Vagina (tissue), 2 donors: ENCODE results near the gene SPATA25. TPM values are rescaled to one million over a fixed set of nuclear protein-coding genes. Genes with fewer than 3 reads are reported as not detected.

Source experiments
- DNase-seq, 2 donors: peaks; one replicate each; pipeline ENCODE4 v3.0.0-alpha.2; 2017; ENCODE audit errors: extremely low spot score in 2 of 2
- H3K27ac ChIP-seq: fragments of 200-600 bp; sonication (generic); one replicate; pipeline ENCODE4 v1.5.1; 2019
- H3K27me3 ChIP-seq: fragments of 200-600 bp; sonication (generic); one replicate; pipeline ENCODE4 v1.5.1; 2019
- H3K36me3 ChIP-seq, 2 donors: fragments of 200-600 bp; sonication (generic); one replicate each; pipeline ENCODE4 v1.5.1; 2017 to 2019
- H3K4me1 ChIP-seq: fragments of 200-600 bp; sonication (generic); one replicate; pipeline ENCODE4 v1.5.1; 2019
- H3K4me3 ChIP-seq, 2 donors: fragments of 200-600 bp; sonication (generic); 1 replicate in 1 of 2; 2 replicates in 1 of 2; pipeline ENCODE4 v1.5.1; 2016 to 2019
- H3K9me3 ChIP-seq: fragments of 200-600 bp; sonication (generic); one replicate; pipeline ENCODE4 v1.5.1; 2019
- CTCF ChIP-seq, 3 experiments: fragments of 450-650 bp in 2 of 3; fragments of 200-600 bp in 1 of 3; sonication (generic) in 1 of 3; IDR thresholded peaks; one replicate each; pipeline ENCODE4 v1.5.1; 2017 to 2019; ENCODE audit warnings: antibody characterized with exemption in 3 of 3, mild to moderate bottlenecking in 2 of 3, moderate library complexity in 2 of 3
- POLR2A ChIP-seq, 2 donors: fragments of 450-650 bp; IDR thresholded peaks; one replicate each; pipeline ENCODE4 v1.6.1; 2017; ENCODE audit warnings: antibody characterized with exemption in 2 of 2, mild to moderate bottlenecking in 2 of 2, moderate library complexity in 2 of 2
- POLR2AphosphoS5 ChIP-seq, 2 donors: sonication (generic); formaldehyde crosslinking; IDR thresholded peaks; one replicate each; pipeline ENCODE4 v1.9.0; 2017; ENCODE audit warnings: antibody characterized with exemption in 2 of 2, mild to moderate bottlenecking in 2 of 2, low read depth in 1 of 2; ENCODE audit not compliant: insufficient read depth in 1 of 2
- intact Hi-C: fragments of 100-400 bp; cut with DNase I; formaldehyde crosslinking; loops from one replicate; pipeline ENCODE4 v1.15.1; 2023
- total RNA-seq: library from RNA; depleted of rRNA; stranded (reverse); fragments of >200 nt; gene quantifications from one replicate; pipeline ENCODE4 v1.2.3, GENCODE V29; 2016

The SPATA25 gene
- total RNA-seq, 1 donor from 2014 or later, result 7.1 TPM

GRCh38 chr20:45924391-45925261, 37.2 kb upstream of the SPATA25 start:
- H3K27ac ChIP-seq, result peak overlapping the region; percentile 83
- DNase-seq, result no peak
- H3K27me3 ChIP-seq, result no peaks in the 10 kb centered on the region
- H3K4me3 ChIP-seq, result peak overlapping the region; percentile 2 to 22
- H3K4me1 ChIP-seq, result peaks cover 29% of the 10 kb centered on the region
- TF ChIP-seq CTCF (IDR thresholded peaks at IDR 0.05) (no peak), POLR2AphosphoS5 (IDR thresholded peaks at IDR 0.05; ENCODE audit: insufficient read depth in 1 of 2, low read depth in 1 of 2) (peak in 1 of 2 donors; percentile 50)
- no peaks in the 10 kb centered on the region for H3K36me3 ChIP-seq
- intact Hi-C loops, result no loop called here
- no peaks in the 10 kb centered on the region for H3K9me3 ChIP-seq

GRCh38 chr20:45921337-45922189, 34.1 kb upstream of the SPATA25 start:
- H3K36me3 ChIP-seq, result no peaks in the 10 kb centered on the region
- DNase-seq, result no peak
- no peaks in the 10 kb centered on the region for H3K27me3 ChIP-seq
- no peak overlapping the region for H3K4me3 ChIP-seq
- no peak overlapping the region for H3K27ac ChIP-seq
- intact Hi-C loops, result no loop called here
- peaks cover 48% of the 10 kb centered on the region for H3K4me1 ChIP-seq
- TF ChIP-seq CTCF (IDR thresholded peaks at IDR 0.05) (no peak), POLR2A (IDR thresholded peaks at IDR 0.05) (no peak), POLR2AphosphoS5 (IDR thresholded peaks at IDR 0.05; ENCODE audit: insufficient read depth in 1 of 2, low read depth in 1 of 2) (no peak)
- no peaks in the 10 kb centered on the region for H3K9me3 ChIP-seq

- Histone ChIP-seq H3K27me3 (no peaks in the 10 kb centered on the region), H3K4me3 (no peak overlapping the region), H3K36me3 (no peaks in the 10 kb centered on the region), H3K4me1 (peaks cover 48% of the 10 kb centered on the region), H3K9me3 (no peaks in the 10 kb centered on the region), H3K27ac (peak overlapping the region; percentile 85)
- intact Hi-C loops, result no loop called here
- TF ChIP-seq POLR2AphosphoS5 (IDR thresholded peaks at IDR 0.05; ENCODE audit: insufficient read depth in 1 of 2, low read depth in 1 of 2) (no peak), POLR2A (IDR thresholded peaks at IDR 0.05) (no peak), CTCF (IDR thresholded peaks at IDR 0.05) (no peak)
- no peak for DNase-seq
These were observed 33.3 kb upstream of the SPATA25 start for GRCh38 chr20:45920462-45921336.

GRCh38 chr20:45919542-45920399, 32.3 kb upstream of the SPATA25 start:
- H3K27me3 ChIP-seq, result no peaks in the 10 kb centered on the region
- peaks cover 47% of the 10 kb centered on the region for H3K4me1 ChIP-seq
- intact Hi-C loops, result no loop called here
- DNase-seq, result no peak
- H3K27ac ChIP-seq, result peak overlapping the region; percentile 85
- no peaks in the 10 kb centered on the region for H3K9me3 ChIP-seq
- TF ChIP-seq POLR2AphosphoS5 (IDR thresholded peaks at IDR 0.05; ENCODE audit: insufficient read depth in 1 of 2, low read depth in 1 of 2), result no peak
- TF ChIP-seq CTCF (IDR thresholded peaks at IDR 0.05), result no peak
- TF ChIP-seq POLR2A (IDR thresholded peaks at IDR 0.05), result no peak
- H3K36me3 ChIP-seq, result no peaks in the 10 kb centered on the region
- peak overlapping the region in 1 of 2 donors; percentile 10 for H3K4me3 ChIP-seq
